Spleen (tissue), 11 donors: ENCODE data around the gene DGKE. TPM values are rescaled to one million over a fixed set of nuclear protein-coding genes. Genes with fewer than 3 reads are reported as not detected.

ENCODE experiments used
- DNase-seq: peaks from one replicate; pipeline ENCODE4 v3.0.0-alpha.2; 2020
- H3K27ac ChIP-seq, 8 donors: fragments of 200-600 bp; sonication (generic) in 7 of 8; 1 replicate in 4 of 8; 2 replicates in 4 of 8; pipeline versions ENCODE4 v1.5.0 to v1.8.0; 2016 to 2021; ENCODE audit warnings: inconsistent platforms in 4 of 8, mild to moderate bottlenecking in 4 of 8, moderate library complexity in 1 of 8
- H3K27me3 ChIP-seq, 7 donors: fragments of 200-600 bp; sonication (generic) in 6 of 7; replicated peaks in 1 of 7; 1 replicate in 4 of 7; 2 replicates in 3 of 7; pipeline versions ENCODE4 v1.5.0 to v1.8.0; 2016 to 2021; ENCODE audit warnings: inconsistent platforms in 3 of 7, mild to moderate bottlenecking in 1 of 7
- H3K36me3 ChIP-seq, 6 donors: fragments of 200-600 bp; sonication (generic) in 5 of 6; 1 replicate in 4 of 6; 2 replicates in 2 of 6; pipeline versions ENCODE4 v1.5.0 to v1.8.0; 2016 to 2021; ENCODE audit warnings: inconsistent platforms in 2 of 6
- H3K4me1 ChIP-seq, 6 donors: fragments of 200-600 bp; sonication (generic) in 5 of 6; 1 replicate in 3 of 6; 2 replicates in 3 of 6; pipeline versions ENCODE4 v1.5.0 to v1.8.0; 2016 to 2021; ENCODE audit warnings: inconsistent platforms in 3 of 6
- H3K4me3 ChIP-seq, 8 donors: fragments of 200-600 bp; sonication (generic) in 7 of 8; 1 replicate in 4 of 8; 2 replicates in 4 of 8; pipeline versions ENCODE4 v1.5.0 to v1.8.0; 2016 to 2021; ENCODE audit warnings: inconsistent platforms in 4 of 8, mild to moderate bottlenecking in 4 of 8, moderate library complexity in 2 of 8
- H3K9me3 ChIP-seq, 8 donors: fragments of 200-600 bp; sonication (generic) in 7 of 8; 1 replicate in 4 of 8; 2 replicates in 4 of 8; pipeline versions ENCODE4 v1.5.0 to v1.8.0; 2016 to 2021; ENCODE audit warnings: inconsistent platforms in 4 of 8
- POLR2A ChIP-seq, 3 donors: fragments of 450-650 bp; IDR thresholded peaks; one replicate each; pipeline ENCODE4 v1.5.1; 2017; ENCODE audit warnings: antibody characterized with exemption in 3 of 3, mild to moderate bottlenecking in 1 of 3
- POLR2AphosphoS5 ChIP-seq, 3 donors: sonication (generic); formaldehyde crosslinking; IDR thresholded peaks; one replicate each; pipeline ENCODE4 v1.5.1; 2017; ENCODE audit warnings: antibody characterized with exemption in 3 of 3
- WGBS, 5 donors: extraction: QIAGEN DNeasy Blood & Tissue Kit in 3 of 5; methylation state at CpG; one replicate each; pipeline versions ENCODE4 v1.1.5 to v1.1.7; 2013 to 2018; 5-methylcytosine and 5-hydroxymethylcytosine counted together
- intact Hi-C: fragments of 100-400 bp; cut with DNase I; formaldehyde crosslinking; loops from one replicate; pipeline ENCODE4 v1.15.0; 2023; ENCODE audit warnings: low total_unique reads
- polyA plus RNA-seq, 3 donors: library from polyadenylated mRNA; stranded (reverse); fragments of 200-250 nt; gene quantifications; one replicate each; pipeline ENCODE4 v1.2.1, GENCODE V29; 2013
- total RNA-seq, 7 donors: library from RNA; depleted of rRNA in 3 of 7; stranded (reverse); fragments of >200 nt in 3 of 7; fragmentation: NEBNext Ultra II Directional in 4 of 7; extraction: Animal tissue kit (Norgen Biotek cat#: 25700) in 4 of 7; gene quantifications; one replicate each; pipeline versions ENCODE4 v1.1.0 to v1.2.1, GENCODE V29; 2016 to 2021
- TF ChIP-seq, protein P1 (sequence below), 11 experiments: fragments of 200-600 bp in 7 of 11; fragments of 450-650 bp in 4 of 11; sonication (generic) in 4 of 11; IDR thresholded peaks in 8 of 11; conservative IDR thresholded peaks in 3 of 11; 1 replicate in 7 of 11; 2 replicates in 4 of 11; pipeline versions ENCODE4 v1.4.0 to v1.8.0; 2016 to 2021; ENCODE audit warnings: antibody characterized with exemption in 11 of 11, inconsistent platforms in 4 of 11, mild to moderate bottlenecking in 1 of 11
- donor health status: healthy with polysubstance abuse.
- donor health status: DM: no; HTN: no; CAD: no; lungs with moderate emphysema.
- donor health status: DM: no; HTN: no; CAD: no.
- donor health status: Bipolar disorder and iron deficiency.
- donor health status: healthy.
- donor health status: DM: no; HTN: no; CAD: no.
- donor health status: DM: yes; HTN: yes; CAD: no.

Gene DGKE
- total and polyA plus RNA-seq, 10 donors: 2.3 to 37.3 (median 22.2) TPM

DNA sequence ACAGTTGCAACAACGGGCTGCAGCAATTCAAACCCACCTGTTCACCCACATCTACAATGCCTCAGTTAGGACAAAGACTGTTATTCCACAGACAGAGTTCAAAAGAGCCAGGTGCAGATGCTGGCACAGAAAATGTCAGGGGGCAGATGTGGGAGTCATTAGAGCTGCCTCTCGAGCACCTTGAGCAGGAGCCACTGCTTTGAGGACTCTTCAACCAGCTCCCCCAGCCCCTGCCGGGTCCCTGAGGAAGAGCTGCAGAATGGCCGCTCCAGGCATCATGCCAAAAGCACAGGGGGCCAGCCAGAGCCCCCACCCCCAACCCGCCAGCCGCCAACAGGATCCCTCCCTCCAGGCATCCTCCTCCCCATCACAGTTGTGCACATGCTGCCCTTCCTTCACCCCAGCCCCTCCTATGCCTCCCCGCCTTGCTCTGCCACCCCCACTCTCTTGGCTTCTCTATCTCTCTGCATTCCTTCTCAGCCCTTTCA is 21.0 kb upstream of the DGKE start:
- H3K9me3 ChIP-seq: no peaks in the 10 kb centered on the region
- no peaks in the 10 kb centered on the region for H3K27me3 ChIP-seq
- H3K27ac ChIP-seq: no peak overlapping the region
- 63 to 77% (median 66%) methylated on average over 7 of the region's 7 CpGs for WGBS, 5 donors
- no peak overlapping the region for H3K4me3 ChIP-seq
- TF ChIP-seq, protein P1, sequence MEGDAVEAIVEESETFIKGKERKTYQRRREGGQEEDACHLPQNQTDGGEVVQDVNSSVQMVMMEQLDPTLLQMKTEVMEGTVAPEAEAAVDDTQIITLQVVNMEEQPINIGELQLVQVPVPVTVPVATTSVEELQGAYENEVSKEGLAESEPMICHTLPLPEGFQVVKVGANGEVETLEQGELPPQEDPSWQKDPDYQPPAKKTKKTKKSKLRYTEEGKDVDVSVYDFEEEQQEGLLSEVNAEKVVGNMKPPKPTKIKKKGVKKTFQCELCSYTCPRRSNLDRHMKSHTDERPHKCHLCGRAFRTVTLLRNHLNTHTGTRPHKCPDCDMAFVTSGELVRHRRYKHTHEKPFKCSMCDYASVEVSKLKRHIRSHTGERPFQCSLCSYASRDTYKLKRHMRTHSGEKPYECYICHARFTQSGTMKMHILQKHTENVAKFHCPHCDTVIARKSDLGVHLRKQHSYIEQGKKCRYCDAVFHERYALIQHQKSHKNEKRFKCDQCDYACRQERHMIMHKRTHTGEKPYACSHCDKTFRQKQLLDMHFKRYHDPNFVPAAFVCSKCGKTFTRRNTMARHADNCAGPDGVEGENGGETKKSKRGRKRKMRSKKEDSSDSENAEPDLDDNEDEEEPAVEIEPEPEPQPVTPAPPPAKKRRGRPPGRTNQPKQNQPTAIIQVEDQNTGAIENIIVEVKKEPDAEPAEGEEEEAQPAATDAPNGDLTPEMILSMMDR (IDR thresholded peaks at IDR 0.05 in 8 of 11, conservative IDR thresholded peaks at IDR 0.05 in 3 of 11): no peak
- no peak for TF ChIP-seq POLR2AphosphoS5 (IDR thresholded peaks at IDR 0.05)
- TF ChIP-seq POLR2A (IDR thresholded peaks at IDR 0.05): no peak
- peak; percentile 58 for DNase-seq
- intact Hi-C loops: no loop called here
- H3K36me3 ChIP-seq: no peaks in the 10 kb centered on the region
- no peaks in the 10 kb centered on the region for H3K4me1 ChIP-seq

DNA sequence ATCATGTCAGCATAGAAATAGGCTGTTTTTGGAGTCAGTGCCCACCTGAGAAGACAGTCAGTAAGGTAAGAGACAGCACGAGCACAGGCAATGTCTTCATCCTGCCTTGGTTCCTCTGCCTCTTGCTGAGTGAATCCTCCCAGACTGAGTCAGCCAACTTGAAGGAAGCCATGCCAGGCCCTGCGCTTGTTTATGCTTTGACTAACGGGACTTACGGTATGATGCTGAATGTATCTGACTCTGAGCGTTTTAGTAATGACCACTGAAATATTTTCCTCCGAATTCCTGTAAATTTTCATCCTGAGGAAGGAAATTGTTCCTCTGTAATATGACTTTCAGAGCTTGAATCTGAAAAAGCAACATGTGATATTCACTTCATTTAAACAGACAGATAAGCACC is 18.2 kb upstream of the DGKE start:
- TF ChIP-seq POLR2AphosphoS5 (IDR thresholded peaks at IDR 0.05): no peak
- TF ChIP-seq, protein P1 (IDR thresholded peaks at IDR 0.05 in 8 of 11, conservative IDR thresholded peaks at IDR 0.05 in 3 of 11): no peak
- no peak for TF ChIP-seq POLR2A (IDR thresholded peaks at IDR 0.05)
- peak; percentile 6 for DNase-seq
- Histone ChIP-seq H3K36me3 (no peaks in the 10 kb centered on the region), H3K27me3 (no peaks in the 10 kb centered on the region), H3K27ac (no peak overlapping the region), H3K4me3 (no peak overlapping the region), H3K4me1 (peaks cover 3 to 12% (median 8%) of the 10 kb centered on the region in 6 donors), H3K9me3 (no peaks in the 10 kb centered on the region)
- 81 to 87% (median 82%) methylated on average over 6 of the region's 6 CpGs for WGBS, 5 donors
- intact Hi-C loops: loop anchor here (5.0 kb wide), 1 partner anchor 127 kb away; no protein-coding TSS in a partner anchor

DNA sequence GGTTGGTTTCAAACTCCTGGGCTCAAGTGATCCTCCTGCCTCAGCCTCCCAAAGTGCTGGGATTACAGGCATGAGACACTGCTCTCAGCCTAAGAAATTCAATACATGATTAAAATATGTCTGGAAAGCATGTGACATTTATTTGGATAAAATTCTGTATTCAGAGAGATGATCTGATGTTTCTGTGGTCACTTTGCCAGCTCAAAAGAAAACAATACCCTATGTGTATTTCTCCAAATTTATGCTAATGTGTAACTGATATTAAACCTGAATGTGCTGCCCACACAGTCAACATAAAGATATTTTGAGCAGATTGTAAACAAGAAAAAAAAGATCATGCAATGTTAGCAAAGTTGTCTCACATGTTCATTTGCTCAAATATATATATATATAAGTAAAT is 16.9 kb upstream of the DGKE start:
- DNase-seq: no peak
- Histone ChIP-seq H3K27me3 (no peaks in the 10 kb centered on the region), H3K36me3 (no peaks in the 10 kb centered on the region), H3K27ac (no peak overlapping the region), H3K9me3 (no peaks in the 10 kb centered on the region), H3K4me1 (peaks cover 3 to 15% (median 8%) of the 10 kb centered on the region in 6 donors), H3K4me3 (no peak overlapping the region)
- intact Hi-C loops: loop anchor here (5.0 kb wide), 1 partner anchor 125 kb away; no protein-coding TSS in a partner anchor
- TF ChIP-seq, protein P1 (IDR thresholded peaks at IDR 0.05 in 8 of 11, conservative IDR thresholded peaks at IDR 0.05 in 3 of 11): no peak
- TF ChIP-seq POLR2AphosphoS5 (IDR thresholded peaks at IDR 0.05): no peak
- TF ChIP-seq POLR2A (IDR thresholded peaks at IDR 0.05): no peak

DNA sequence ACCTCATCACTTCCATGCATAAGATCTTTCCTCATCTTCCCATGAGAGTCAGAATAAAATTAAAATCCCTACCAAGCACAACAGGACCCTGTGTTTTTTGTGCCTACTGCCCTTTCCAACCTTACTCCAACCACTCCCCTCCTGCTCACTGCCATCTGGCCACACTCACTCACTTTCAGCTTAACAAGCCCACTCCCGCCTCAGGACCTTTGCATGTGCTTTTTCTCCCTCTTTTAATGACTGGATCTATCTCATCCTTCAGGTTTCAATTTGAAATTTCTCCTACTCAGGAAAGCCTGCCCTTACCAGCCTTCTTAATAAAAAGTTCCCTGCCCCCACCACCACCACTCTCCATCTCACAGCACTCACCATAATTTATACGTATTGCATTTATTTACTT is 14.9 kb upstream of the DGKE start:
- no peaks in the 10 kb centered on the region for H3K27me3 ChIP-seq
- no peaks in the 10 kb centered on the region for H3K36me3 ChIP-seq
- intact Hi-C loops: loop anchor here (5.0 kb wide), 1 partner anchor 123 kb away; no protein-coding TSS in a partner anchor
- H3K4me1 ChIP-seq: peaks cover 3 to 24% (median 8%) of the 10 kb centered on the region in 6 donors
- TF ChIP-seq, protein P1 (IDR thresholded peaks at IDR 0.05 in 8 of 11, conservative IDR thresholded peaks at IDR 0.05 in 3 of 11): no peak
- TF ChIP-seq POLR2AphosphoS5 (IDR thresholded peaks at IDR 0.05): no peak
- no peak for TF ChIP-seq POLR2A (IDR thresholded peaks at IDR 0.05)
- no peak overlapping the region for H3K27ac ChIP-seq
- 93 to 97% (median 96%) methylated on average over 2 of the region's 2 CpGs for WGBS, 5 donors
- DNase-seq: peak; percentile 2
- no peaks in the 10 kb centered on the region for H3K9me3 ChIP-seq
- no peak overlapping the region for H3K4me3 ChIP-seq
